SH-SY5Y (cell line): ENCODE results near the gene SH3GL3.

ENCODE experiments used
- GATA2 ChIP-seq: IDR thresholded peaks from 2 replicates; pipeline ENCODE4 v1.6.1; 2011; ENCODE audit warnings: mild to moderate bottlenecking, low read depth, low read length
- GATA3 ChIP-seq: IDR thresholded peaks from 2 replicates; pipeline ENCODE4 v1.6.1; 2011; ENCODE audit warnings: low read depth, mild to moderate bottlenecking, low read length, moderate library complexity

DNA sequence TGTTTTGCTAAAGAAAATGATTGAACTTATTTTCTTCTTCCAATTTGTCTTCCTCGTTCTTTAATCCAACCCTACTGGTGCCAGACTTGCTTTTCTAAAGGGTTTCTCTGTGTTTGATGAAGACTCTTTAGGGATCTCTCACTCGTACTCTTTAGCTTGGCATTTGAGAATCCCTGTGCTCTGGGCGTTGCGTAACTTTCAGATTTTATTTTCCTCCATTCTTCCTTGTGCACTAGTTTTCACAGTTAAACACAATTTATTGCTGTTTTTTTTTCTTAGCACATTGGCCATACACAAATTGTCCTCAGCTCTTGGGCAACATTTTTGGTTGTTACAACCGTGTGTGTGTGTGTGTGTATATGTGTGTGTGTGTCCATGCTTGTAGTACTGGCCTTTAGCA lies 111.0 kb downstream of the SH3GL3 start:
- TF ChIP-seq GATA3 = no peak
- no peak for TF ChIP-seq GATA2
